IPS-15b (cell line): ENCODE results near the gene ADAMTSL1.

Experiments used
- H3K27me3 ChIP-seq: one replicate; pipeline ENCODE4 v1.6.1; 2013; ENCODE audit warnings: low read length; ENCODE audit not compliant: control insufficient read depth, insufficient read depth
- H3K36me3 ChIP-seq: one replicate; pipeline ENCODE4 v1.6.1; 2013; ENCODE audit warnings: low read length; ENCODE audit not compliant: control insufficient read depth, insufficient read depth
- H3K4me1 ChIP-seq: one replicate; pipeline ENCODE4 v1.6.1; 2013; ENCODE audit warnings: mild to moderate bottlenecking, low read length; ENCODE audit not compliant: control insufficient read depth, insufficient read depth
- H3K4me3 ChIP-seq: one replicate; pipeline ENCODE4 v1.5.1; 2013; ENCODE audit warnings: low read depth, low read length
- H3K9ac ChIP-seq: one replicate; pipeline ENCODE4 v1.6.1; 2013; ENCODE audit warnings: low read depth, mild to moderate bottlenecking, low read length
- H3K9me3 ChIP-seq: one replicate; pipeline ENCODE4 v1.6.1; 2013; ENCODE audit warnings: mild to moderate bottlenecking, low read length; ENCODE audit not compliant: control insufficient read depth, insufficient read depth

ADAMTSL1 gene

DNA sequence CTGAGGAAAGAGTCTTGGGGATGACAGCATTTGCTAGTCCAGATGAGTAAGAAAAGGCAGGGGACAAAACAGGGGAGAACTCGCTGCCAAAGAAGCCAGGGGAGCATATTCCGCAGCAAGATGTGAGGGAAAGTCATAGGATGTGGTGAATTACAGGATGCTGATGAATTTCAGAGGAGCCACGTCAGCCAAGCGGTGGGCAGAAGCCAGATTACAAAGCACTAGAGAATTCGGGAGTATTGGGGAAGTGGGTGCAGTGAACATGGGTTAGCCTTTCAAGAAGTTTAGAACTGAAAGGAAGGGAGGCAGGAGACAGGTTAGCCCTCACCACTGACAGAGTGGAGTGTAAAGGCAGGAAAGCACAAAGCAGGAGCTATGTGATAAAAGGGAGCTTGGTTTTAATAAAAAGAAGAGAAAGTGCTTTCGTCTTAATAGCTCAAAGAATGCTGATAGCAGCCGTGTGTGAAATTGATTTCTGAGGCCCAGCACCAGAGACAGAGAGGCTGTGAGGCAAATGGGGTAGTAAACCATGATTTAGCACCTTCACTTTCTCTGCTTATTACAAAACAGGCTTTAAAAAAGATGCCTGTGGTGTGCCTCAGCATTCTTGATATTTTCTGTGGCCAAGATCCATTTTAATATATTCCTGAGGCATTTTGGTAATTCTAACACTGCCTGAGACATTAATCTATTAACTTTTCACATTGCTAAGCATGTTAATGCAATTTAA, 16.9 kb downstream of the ADAMTSL1 start:
- Histone ChIP-seq H3K9me3 (no peaks in the 10 kb centered on the region), H3K9ac (no peak overlapping the region), H3K27me3 (no peaks in the 10 kb centered on the region), H3K4me3 (no peak overlapping the region), H3K4me1 (peaks cover 2% of the 10 kb centered on the region), H3K36me3 (no peaks in the 10 kb centered on the region)

DNA sequence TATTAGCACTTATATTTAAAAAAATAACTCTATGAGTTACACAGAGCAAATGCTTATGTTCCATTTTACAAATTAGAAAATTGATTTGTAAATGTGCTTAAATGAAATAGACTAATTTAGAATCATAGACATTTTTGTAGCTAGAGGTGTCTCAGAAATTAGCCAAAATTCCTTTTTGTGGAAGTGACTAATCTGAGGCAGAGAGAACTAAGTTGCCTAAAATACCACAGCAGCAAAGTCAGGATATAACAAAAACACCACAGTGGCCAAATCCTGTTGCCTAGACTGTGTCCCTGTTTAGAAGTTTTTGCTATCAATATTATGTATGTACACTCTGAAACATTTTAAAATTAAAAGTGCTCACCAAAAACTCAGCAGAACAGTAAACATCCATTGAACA, 18.7 kb downstream of the ADAMTSL1 start:
- H3K9me3 ChIP-seq: no peaks in the 10 kb centered on the region
- peaks cover 2% of the 10 kb centered on the region for H3K4me1 ChIP-seq
- H3K36me3 ChIP-seq: no peaks in the 10 kb centered on the region
- H3K9ac ChIP-seq: no peak overlapping the region
- H3K27me3 ChIP-seq: no peaks in the 10 kb centered on the region
- H3K4me3 ChIP-seq: no peak overlapping the region

DNA sequence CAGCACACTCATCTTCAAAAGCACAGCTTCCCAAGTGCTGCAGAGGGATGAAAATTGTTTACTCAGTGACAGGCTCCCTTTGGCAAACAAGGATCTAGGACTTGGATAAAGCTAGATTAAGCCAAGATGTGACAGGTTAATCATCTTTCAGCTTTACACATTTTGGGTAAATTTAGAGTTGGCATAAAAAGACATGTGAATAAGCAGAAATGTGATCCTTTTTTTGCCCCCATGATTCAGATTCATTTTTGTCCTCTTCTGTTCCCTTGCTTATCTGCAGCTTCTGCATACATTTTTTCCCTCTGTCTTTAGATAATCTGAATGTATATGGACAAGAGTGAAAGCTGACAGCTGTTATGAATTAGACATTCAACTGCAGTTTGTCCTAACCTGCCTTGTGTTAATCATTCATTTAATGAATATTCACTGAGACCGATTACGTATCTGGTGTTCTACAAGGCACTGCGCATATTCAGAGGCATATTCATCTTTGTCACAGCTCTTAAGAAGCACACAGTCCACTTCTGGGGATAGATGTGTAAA, 19.6 kb downstream of the ADAMTSL1 start:
- Histone ChIP-seq H3K9me3 (no peaks in the 10 kb centered on the region), H3K27me3 (no peaks in the 10 kb centered on the region), H3K9ac (no peak overlapping the region), H3K4me3 (no peak overlapping the region), H3K4me1 (peaks cover 2% of the 10 kb centered on the region), H3K36me3 (no peaks in the 10 kb centered on the region)

- H3K9me3 ChIP-seq: no peaks in the 10 kb centered on the region
- H3K4me1 ChIP-seq: peaks cover 2% of the 10 kb centered on the region
- no peaks in the 10 kb centered on the region for H3K36me3 ChIP-seq
- no peak overlapping the region for H3K4me3 ChIP-seq
- no peak overlapping the region for H3K9ac ChIP-seq
- no peaks in the 10 kb centered on the region for H3K27me3 ChIP-seq
Measured at GRCh38 chr9:18495065-18495464, 21.1 kb downstream of the ADAMTSL1 start.

DNA sequence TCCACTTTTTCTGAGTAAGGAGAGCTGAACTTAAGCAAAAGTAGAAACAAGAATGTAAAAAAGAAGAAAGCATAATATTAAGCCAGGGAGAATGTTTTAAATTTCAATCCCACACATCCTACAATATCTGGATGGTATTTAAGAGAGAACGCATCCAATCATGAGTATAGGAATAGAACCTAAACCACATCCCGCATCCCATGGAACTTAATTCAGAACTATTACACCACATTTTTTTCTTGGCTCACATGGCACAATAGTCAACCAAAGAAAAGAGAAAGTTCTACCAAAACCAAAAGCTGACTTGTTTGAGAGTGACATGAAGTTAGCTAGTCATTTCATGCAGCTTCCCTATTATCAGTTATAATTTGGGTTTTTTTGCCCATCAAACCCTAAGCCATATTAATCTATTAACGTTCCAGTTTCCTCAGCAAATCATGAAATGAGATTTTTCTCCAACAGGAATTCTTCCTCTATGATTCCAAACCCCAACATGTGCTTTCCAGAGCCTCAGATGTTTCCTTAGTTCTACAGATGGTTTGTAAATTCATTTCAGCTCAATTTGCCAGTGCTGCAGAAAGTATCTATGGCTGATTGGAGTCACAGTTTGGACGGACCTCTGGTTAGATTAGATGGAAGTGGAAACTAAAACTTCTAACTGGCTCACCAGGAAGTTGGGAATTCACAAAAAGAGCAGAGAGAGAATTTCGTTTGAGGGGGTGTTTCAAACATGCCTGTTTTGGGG, 22.5 kb downstream of the ADAMTSL1 start:
- H3K9me3 ChIP-seq: no peaks in the 10 kb centered on the region
- H3K36me3 ChIP-seq: no peaks in the 10 kb centered on the region
- no peak overlapping the region for H3K4me3 ChIP-seq
- no peaks in the 10 kb centered on the region for H3K27me3 ChIP-seq
- H3K9ac ChIP-seq: no peak overlapping the region
- no peaks in the 10 kb centered on the region for H3K4me1 ChIP-seq

DNA sequence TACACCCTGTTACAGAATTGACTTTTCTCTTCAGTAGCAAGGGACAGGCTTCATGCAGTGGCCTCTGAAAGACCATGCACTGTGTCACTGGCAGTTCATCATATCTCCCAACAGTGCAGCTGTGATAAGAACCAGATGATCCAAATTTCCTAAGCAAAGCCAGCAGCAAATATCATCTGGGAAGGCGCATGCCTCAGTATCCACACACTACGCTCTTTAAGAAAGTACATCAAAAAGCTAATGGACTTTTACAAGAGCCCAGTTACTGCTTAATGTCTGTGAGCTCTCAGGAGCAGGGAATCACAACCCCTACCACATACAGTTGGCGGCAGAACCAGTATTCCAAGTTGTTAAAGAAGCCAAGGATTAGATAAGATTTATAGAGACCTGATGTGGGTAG, 25.1 kb downstream of the ADAMTSL1 start:
- no peak overlapping the region for H3K4me3 ChIP-seq
- H3K36me3 ChIP-seq: no peaks in the 10 kb centered on the region
- H3K9ac ChIP-seq: no peak overlapping the region
- peaks cover 8% of the 10 kb centered on the region for H3K4me1 ChIP-seq
- no peaks in the 10 kb centered on the region for H3K27me3 ChIP-seq
- H3K9me3 ChIP-seq: no peaks in the 10 kb centered on the region

DNA sequence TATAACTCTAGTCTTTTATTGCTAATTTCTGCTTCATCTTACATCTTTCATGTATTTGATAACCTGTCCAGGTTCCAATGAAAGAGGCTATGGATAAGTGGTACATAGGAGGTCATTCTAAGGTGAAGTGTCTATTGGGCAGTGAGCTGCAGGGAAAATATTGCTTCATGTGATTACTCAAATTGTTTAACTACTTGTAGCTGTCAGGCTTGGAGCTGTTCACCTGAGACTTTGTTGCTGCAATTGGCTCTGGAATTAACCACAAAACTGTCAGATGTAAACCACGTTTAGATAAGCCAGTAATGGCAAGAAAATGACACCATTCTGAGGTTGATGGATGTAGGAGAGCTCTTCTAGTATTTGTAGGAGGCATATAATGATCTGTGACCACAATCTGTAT, 26.0 kb downstream of the ADAMTSL1 start:
- Histone ChIP-seq H3K4me1 (peaks cover 9% of the 10 kb centered on the region), H3K36me3 (no peaks in the 10 kb centered on the region), H3K9me3 (no peaks in the 10 kb centered on the region), H3K4me3 (no peak overlapping the region), H3K9ac (no peak overlapping the region), H3K27me3 (no peaks in the 10 kb centered on the region)

DNA sequence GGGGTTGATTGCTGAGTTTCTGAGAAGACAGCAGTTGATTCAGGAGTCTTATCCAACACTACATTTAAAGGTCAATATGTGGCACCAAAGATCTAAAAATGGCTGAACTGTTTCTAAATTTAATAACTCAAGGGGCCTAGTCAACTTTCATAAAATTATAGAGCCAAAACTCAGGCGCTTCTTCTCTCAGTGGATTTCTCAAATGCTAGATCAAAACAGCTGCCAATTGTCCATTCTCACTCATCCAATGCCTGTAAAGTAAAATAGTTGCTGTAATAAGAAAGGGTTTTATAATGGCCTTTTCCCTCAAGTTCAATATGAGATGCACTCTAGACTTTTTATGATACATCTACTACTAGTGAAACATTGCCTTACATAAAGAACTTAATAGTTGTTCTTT, 26.5 kb downstream of the ADAMTSL1 start:
- H3K4me1 ChIP-seq: peaks cover 12% of the 10 kb centered on the region
- no peak overlapping the region for H3K9ac ChIP-seq

GRCh38 chr9:18501949-18502348, 28.0 kb downstream of the ADAMTSL1 start:
- Histone ChIP-seq H3K36me3 (no peaks in the 10 kb centered on the region), H3K9me3 (no peaks in the 10 kb centered on the region), H3K27me3 (no peaks in the 10 kb centered on the region), H3K9ac (no peak overlapping the region), H3K4me3 (no peak overlapping the region), H3K4me1 (peaks cover 12% of the 10 kb centered on the region)

More for the DNA sequence above, 26.5 kb downstream of the ADAMTSL1 start:
- H3K4me3 ChIP-seq: no peak overlapping the region
- H3K27me3 ChIP-seq: no peaks in the 10 kb centered on the region
- H3K36me3 ChIP-seq: no peaks in the 10 kb centered on the region
- no peaks in the 10 kb centered on the region for H3K9me3 ChIP-seq

- H3K36me3 ChIP-seq: no peaks in the 10 kb centered on the region
- H3K4me1 ChIP-seq: peaks cover 16% of the 10 kb centered on the region
- H3K9ac ChIP-seq: no peak overlapping the region
- H3K4me3 ChIP-seq: no peak overlapping the region
- H3K9me3 ChIP-seq: no peaks in the 10 kb centered on the region
- no peaks in the 10 kb centered on the region for H3K27me3 ChIP-seq
Measured at GRCh38 chr9:18502546-18502945, 28.6 kb downstream of the ADAMTSL1 start.

GRCh38 chr9:18504707-18505106, 30.8 kb downstream of the ADAMTSL1 start:
- Histone ChIP-seq H3K9me3 (no peaks in the 10 kb centered on the region), H3K27me3 (no peaks in the 10 kb centered on the region), H3K9ac (no peak overlapping the region), H3K4me1 (peaks cover 17% of the 10 kb centered on the region), H3K4me3 (no peak overlapping the region), H3K36me3 (no peaks in the 10 kb centered on the region)

GRCh38 chr9:18507151-18507550, 33.2 kb downstream of the ADAMTSL1 start:
- Histone ChIP-seq H3K9me3 (no peaks in the 10 kb centered on the region), H3K4me3 (no peak overlapping the region), H3K4me1 (peaks cover 11% of the 10 kb centered on the region), H3K36me3 (no peaks in the 10 kb centered on the region), H3K9ac (no peak overlapping the region), H3K27me3 (no peaks in the 10 kb centered on the region)
